Measurements from ENCODE around the gene ZG16. TPM values are rescaled to one million over a fixed set of nuclear protein-coding genes. Genes with fewer than 3 reads are reported as not detected.

Gene ZG16
- total and polyA plus RNA-seq, 3 donors from 2014 or later = 0.12 TPM; not detected in 2

DNA sequence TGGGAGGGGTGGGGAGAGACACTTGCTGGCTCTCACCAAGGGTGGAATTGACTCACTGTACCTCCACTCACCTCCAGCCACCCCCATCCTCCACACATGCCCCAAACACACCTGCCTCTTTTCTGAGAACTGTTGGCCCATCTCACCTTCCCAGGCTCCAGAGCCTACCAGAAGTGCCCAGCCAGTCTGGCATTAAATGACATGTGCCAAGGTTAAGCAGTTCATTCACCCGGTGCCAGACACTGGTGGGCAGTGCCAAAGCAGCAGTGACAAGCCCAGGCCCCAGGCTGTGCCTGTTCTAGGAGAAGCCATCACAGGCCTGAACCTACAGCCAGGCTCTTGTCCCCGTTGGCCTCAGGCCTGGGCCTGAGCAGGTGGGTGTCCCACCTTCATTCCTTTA, 53.4 kb downstream of the ZG16 start:
- Histone ChIP-seq H3K36me3 (ENCODE audit: low read depth, missing control alignments) (no peaks in the 10 kb centered on the region), H3K27ac (no peak overlapping the region), H3K27me3 (no peaks in the 10 kb centered on the region), H3K4me3 (no peak overlapping the region), H3K9me3 (no peaks in the 10 kb centered on the region), H3K4me1 (peaks cover 27% of the 10 kb centered on the region)
- TF ChIP-seq, protein P1, sequence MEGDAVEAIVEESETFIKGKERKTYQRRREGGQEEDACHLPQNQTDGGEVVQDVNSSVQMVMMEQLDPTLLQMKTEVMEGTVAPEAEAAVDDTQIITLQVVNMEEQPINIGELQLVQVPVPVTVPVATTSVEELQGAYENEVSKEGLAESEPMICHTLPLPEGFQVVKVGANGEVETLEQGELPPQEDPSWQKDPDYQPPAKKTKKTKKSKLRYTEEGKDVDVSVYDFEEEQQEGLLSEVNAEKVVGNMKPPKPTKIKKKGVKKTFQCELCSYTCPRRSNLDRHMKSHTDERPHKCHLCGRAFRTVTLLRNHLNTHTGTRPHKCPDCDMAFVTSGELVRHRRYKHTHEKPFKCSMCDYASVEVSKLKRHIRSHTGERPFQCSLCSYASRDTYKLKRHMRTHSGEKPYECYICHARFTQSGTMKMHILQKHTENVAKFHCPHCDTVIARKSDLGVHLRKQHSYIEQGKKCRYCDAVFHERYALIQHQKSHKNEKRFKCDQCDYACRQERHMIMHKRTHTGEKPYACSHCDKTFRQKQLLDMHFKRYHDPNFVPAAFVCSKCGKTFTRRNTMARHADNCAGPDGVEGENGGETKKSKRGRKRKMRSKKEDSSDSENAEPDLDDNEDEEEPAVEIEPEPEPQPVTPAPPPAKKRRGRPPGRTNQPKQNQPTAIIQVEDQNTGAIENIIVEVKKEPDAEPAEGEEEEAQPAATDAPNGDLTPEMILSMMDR (IDR thresholded peaks at IDR 0.05) = no peak
- DNase-seq = no peak
- 82 to 88% methylated on average over 1 to 2 of the region's 2 CpGs for WGBS, 2 donors
- intact Hi-C loops (cut with DNase I; ENCODE audit: low total_unique reads) = no loop called here

Small RNA genes within 50 kb of the gene (small RNA-seq; reads per million reads assigned to genes)
- gene AC009133.6 = 0 reads per million in 2 donors
- 0 reads per million in 2 donors for gene AC120114.4

Other genes starting within 250 kb of the ZG16 start
- under 1 TPM in 1 of 2 donors, not detected in 1; 0.74 TPM for gene SPN, start 115.0 kb upstream of the ZG16 start, total RNA-seq
- 3.2 TPM for gene SPN, start 115.0 kb upstream of the ZG16 start, polyA plus RNA-seq (ENCODE audit: insufficient read depth, low read depth, low replicate concordance)
- 1 to 10 TPM; 4.3 to 7.6 TPM for gene QPRT, start 99.1 kb upstream of the ZG16 start, total RNA-seq
- 13.6 TPM for gene QPRT, start 99.1 kb upstream of the ZG16 start, polyA plus RNA-seq (ENCODE audit: insufficient read depth, low read depth, low replicate concordance)
- gene C16orf54, start 32.3 kb upstream of the ZG16 start, total RNA-seq = under 1 TPM; 0.31 to 0.79 TPM
- gene C16orf54, start 32.3 kb upstream of the ZG16 start, polyA plus RNA-seq (ENCODE audit: insufficient read depth, low read depth, low replicate concordance) = 1.1 TPM
- 10 to 100 TPM; 79.8 to 85.1 TPM for gene KIF22, start 12.5 kb downstream of the ZG16 start, total RNA-seq
- 69.6 TPM for gene KIF22, start 12.5 kb downstream of the ZG16 start, polyA plus RNA-seq (ENCODE audit: insufficient read depth, low read depth, low replicate concordance)
- gene MAZ, start 28.3 kb downstream of the ZG16 start, total RNA-seq = 100 to 1,000 TPM; 173 to 186 TPM
- gene MAZ, start 28.3 kb downstream of the ZG16 start, polyA plus RNA-seq (ENCODE audit: insufficient read depth, low read depth, low replicate concordance) = 217 TPM
- gene PRRT2, start 33.9 kb downstream of the ZG16 start, total RNA-seq = 10 to 100 TPM; 13.3 to 18.0 TPM
- 8.0 TPM for gene PRRT2, start 33.9 kb downstream of the ZG16 start, polyA plus RNA-seq (ENCODE audit: insufficient read depth, low read depth, low replicate concordance)
- 10 to 100 TPM; 53.0 to 68.4 TPM for gene PAGR1, start 37.9 kb downstream of the ZG16 start, total RNA-seq
- gene PAGR1, start 37.9 kb downstream of the ZG16 start, polyA plus RNA-seq (ENCODE audit: insufficient read depth, low read depth, low replicate concordance) = 36.1 TPM
- 100 to 1,000 TPM; 147 to 224 TPM for gene MVP, start 42.2 kb downstream of the ZG16 start, total RNA-seq
- gene MVP, start 42.2 kb downstream of the ZG16 start, polyA plus RNA-seq (ENCODE audit: insufficient read depth, low read depth, low replicate concordance) = 119 TPM
- gene CDIPT, start 85.0 kb downstream of the ZG16 start, total RNA-seq = 100 to 1,000 TPM in 1 of 2 donors, 10 to 100 TPM in 1; 90.3 to 100 TPM
- gene CDIPT, start 85.0 kb downstream of the ZG16 start, polyA plus RNA-seq (ENCODE audit: insufficient read depth, low read depth, low replicate concordance) = 68.7 TPM
- 10 to 100 TPM; 43.7 to 57.5 TPM for gene SEZ6L2, start 121.3 kb downstream of the ZG16 start, total RNA-seq
- 40.9 TPM for gene SEZ6L2, start 121.3 kb downstream of the ZG16 start, polyA plus RNA-seq (ENCODE audit: insufficient read depth, low read depth, low replicate concordance)
- 10 to 100 TPM in 1 of 2 donors, 1 to 10 TPM in 1; 6.2 to 13.7 TPM for gene ASPHD1, start 122.2 kb downstream of the ZG16 start, total RNA-seq
- gene ASPHD1, start 122.2 kb downstream of the ZG16 start, polyA plus RNA-seq (ENCODE audit: insufficient read depth, low read depth, low replicate concordance) = 11.1 TPM
- 100 to 1,000 TPM; 202 to 241 TPM for gene KCTD13, start 148.0 kb downstream of the ZG16 start, total RNA-seq
- gene KCTD13, start 148.0 kb downstream of the ZG16 start, polyA plus RNA-seq (ENCODE audit: insufficient read depth, low read depth, low replicate concordance) = 126 TPM
- gene TMEM219, start 183.8 kb downstream of the ZG16 start, total RNA-seq = 100 to 1,000 TPM; 160 to 203 TPM
- gene TMEM219, start 183.8 kb downstream of the ZG16 start, polyA plus RNA-seq (ENCODE audit: insufficient read depth, low read depth, low replicate concordance) = 280 TPM
- gene TAOK2, start 195.6 kb downstream of the ZG16 start, total RNA-seq = 100 to 1,000 TPM; 126 to 140 TPM
- 66.5 TPM for gene TAOK2, start 195.6 kb downstream of the ZG16 start, polyA plus RNA-seq (ENCODE audit: insufficient read depth, low read depth, low replicate concordance)
- 10 to 100 TPM; 32.1 to 40.2 TPM for gene HIRIP3, start 217.4 kb downstream of the ZG16 start, total RNA-seq
- 57.3 TPM for gene HIRIP3, start 217.4 kb downstream of the ZG16 start, polyA plus RNA-seq (ENCODE audit: insufficient read depth, low read depth, low replicate concordance)
- gene INO80E, start 218.0 kb downstream of the ZG16 start, total RNA-seq = 10 to 100 TPM; 64.0 to 72.3 TPM
- gene INO80E, start 218.0 kb downstream of the ZG16 start, polyA plus RNA-seq (ENCODE audit: insufficient read depth, low read depth, low replicate concordance) = 98.1 TPM
- gene DOC2A, start 232.8 kb downstream of the ZG16 start, total RNA-seq = 10 to 100 TPM; 28.3 to 45.3 TPM
- 75.1 TPM for gene DOC2A, start 232.8 kb downstream of the ZG16 start, polyA plus RNA-seq (ENCODE audit: insufficient read depth, low read depth, low replicate concordance)
- gene C16orf92, start 244.9 kb downstream of the ZG16 start, total RNA-seq = 10 to 100 TPM; 12.4 to 91.3 TPM
- gene C16orf92, start 244.9 kb downstream of the ZG16 start, polyA plus RNA-seq (ENCODE audit: insufficient read depth, low read depth, low replicate concordance) = 20.3 TPM